Measurements from ENCODE around the gene OPRD1. TPM values are rescaled to one million over a fixed set of nuclear protein-coding genes. Genes with fewer than 3 reads are reported as not detected.

OPRD1 gene
- total RNA-seq, 2 donors from 2014 or later = 0.12 to 0.16 TPM

GRCh38 chr1:28883242-28883616 is 71.3 kb downstream of the OPRD1 start:
- H3K9ac ChIP-seq (ENCODE audit: low read depth in 2 of 2, low read length in 2 of 2) = no peak overlapping the region
- peaks cover 12% of the 10 kb centered on the region for H3K4me1 ChIP-seq
- no peaks in the 10 kb centered on the region for H3K36me3 ChIP-seq
- no peak overlapping the region for H3K4me3 ChIP-seq
- H3K27ac ChIP-seq = no peak overlapping the region
- no peak for TF ChIP-seq CTCF (IDR thresholded peaks at IDR 0.05)
- H3K9me3 ChIP-seq = no peaks in the 10 kb centered on the region
- intact Hi-C loops (cut with DNase I) = loop anchor here (2.0 to 5.0 kb wide), 2 partner anchors 244 to 320 kb away; no protein-coding TSS in a partner anchor
- DNase-seq = no peak
- H3K27me3 ChIP-seq = no peaks in the 10 kb centered on the region

DNA sequence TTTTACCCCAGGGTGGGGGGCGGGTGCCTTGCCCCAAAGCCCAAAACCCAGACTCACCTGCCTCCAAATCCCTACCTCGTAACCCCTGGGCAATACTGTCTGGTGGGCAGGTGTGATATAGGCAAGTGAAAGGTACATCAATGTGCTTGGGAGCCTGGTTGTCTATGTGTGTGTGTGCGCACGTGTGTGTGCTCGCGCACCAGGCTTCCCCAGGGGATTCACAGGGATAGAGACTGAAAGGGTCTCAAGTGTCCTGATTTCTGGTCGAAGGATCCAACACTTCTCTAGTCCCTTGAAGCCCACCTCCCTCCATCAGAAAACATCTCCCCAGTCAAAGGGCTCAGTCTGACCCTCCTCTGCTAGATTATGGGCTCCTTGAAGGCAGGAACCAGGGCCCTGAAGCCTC is 73.5 kb downstream of the OPRD1 start:
- Histone ChIP-seq H3K4me1 (peaks cover 12% of the 10 kb centered on the region), H3K27ac (peak overlapping the region; percentile 5), H3K4me3 (no peak overlapping the region), H3K27me3 (no peaks in the 10 kb centered on the region), H3K9me3 (no peaks in the 10 kb centered on the region), H3K9ac (ENCODE audit: low read depth in 2 of 2, low read length in 2 of 2) (peak overlapping the region in 1 of 2 donors; percentile 10), H3K36me3 (no peaks in the 10 kb centered on the region)
- intact Hi-C loops (cut with DNase I) = no loop called here
- DNase-seq = peak; percentile 25
- TF ChIP-seq CTCF (IDR thresholded peaks at IDR 0.05) = no peak

GRCh38 chr1:28885977-28886730 is 74.2 kb downstream of the OPRD1 start:
- H3K9ac ChIP-seq (ENCODE audit: low read depth in 2 of 2, low read length in 2 of 2) = peak overlapping the region; percentile 92 to 94
- peaks cover 12% of the 10 kb centered on the region for H3K4me1 ChIP-seq

DNA sequence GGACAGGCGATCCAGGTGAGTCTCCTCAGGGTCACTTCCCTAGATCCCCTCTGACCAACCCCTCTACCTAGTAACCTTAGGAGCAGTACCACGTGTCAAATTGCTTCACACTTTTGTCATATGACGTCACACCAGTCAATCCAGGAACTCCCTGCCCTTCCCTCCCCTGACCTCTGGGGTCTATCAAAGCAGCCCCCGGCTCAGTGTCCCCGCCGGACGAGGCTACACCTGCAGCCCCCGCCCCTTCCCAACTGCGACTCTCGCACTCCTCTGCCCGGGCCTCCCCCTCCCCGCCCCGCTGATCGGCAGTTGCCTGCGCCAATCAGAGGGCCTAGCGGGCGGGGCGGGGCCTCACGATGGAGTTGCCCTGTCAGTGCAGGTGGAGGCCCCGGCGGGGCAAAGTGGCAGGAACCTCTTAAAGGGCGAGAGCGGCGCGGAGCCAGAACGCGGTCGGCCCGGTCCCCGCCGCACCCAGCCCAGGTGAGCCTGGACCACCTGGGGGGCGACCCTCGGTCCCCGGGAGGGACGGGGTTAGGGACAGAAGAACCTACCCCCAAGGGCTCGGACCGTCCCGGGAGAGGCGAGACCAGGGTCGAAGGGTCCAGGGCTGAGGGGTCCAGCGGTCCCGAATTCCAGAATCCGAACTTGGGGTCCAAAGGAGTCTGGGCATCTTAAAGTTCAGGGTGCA is 74.9 kb downstream of the OPRD1 start:
- no peak for TF ChIP-seq CTCF (IDR thresholded peaks at IDR 0.05)
- peak; percentile 92 for DNase-seq
- Histone ChIP-seq H3K9ac (ENCODE audit: low read depth in 2 of 2, low read length in 2 of 2) (peak overlapping the region; percentile 92 to 94), H3K4me1 (peaks cover 11% of the 10 kb centered on the region), H3K36me3 (no peaks in the 10 kb centered on the region), H3K9me3 (no peaks in the 10 kb centered on the region), H3K27me3 (no peaks in the 10 kb centered on the region), H3K27ac (peak overlapping the region; percentile 5), H3K4me3 (peak overlapping the region; percentile 89)
- intact Hi-C loops (cut with DNase I) = no loop called here

More at GRCh38 chr1:28885977-28886730, 74.2 kb downstream of the OPRD1 start:
- H3K27ac ChIP-seq = peak overlapping the region; percentile 5
- H3K27me3 ChIP-seq = no peaks in the 10 kb centered on the region
- peak overlapping the region; percentile 89 for H3K4me3 ChIP-seq
- H3K9me3 ChIP-seq = no peaks in the 10 kb centered on the region
- no peak for TF ChIP-seq CTCF (IDR thresholded peaks at IDR 0.05)
- no peaks in the 10 kb centered on the region for H3K36me3 ChIP-seq
- no peak for DNase-seq
- intact Hi-C loops (cut with DNase I) = no loop called here

- intact Hi-C loops (cut with DNase I) = no loop called here
Observed at GRCh38 chr1:28887419-28887834, 75.5 kb downstream of the OPRD1 start.

More at GRCh38 chr1:28887419-28887834, 75.5 kb downstream of the OPRD1 start:
- peak overlapping the region; percentile 5 for H3K27ac ChIP-seq
- H3K9me3 ChIP-seq = no peaks in the 10 kb centered on the region
- peaks cover 6% of the 10 kb centered on the region for H3K4me1 ChIP-seq
- peak; percentile 41 for DNase-seq
- H3K9ac ChIP-seq (ENCODE audit: low read depth in 2 of 2, low read length in 2 of 2) = peak overlapping the region; percentile 92 to 94
- H3K36me3 ChIP-seq = no peaks in the 10 kb centered on the region
- no peaks in the 10 kb centered on the region for H3K27me3 ChIP-seq
- TF ChIP-seq CTCF (IDR thresholded peaks at IDR 0.05) = no peak
- peak overlapping the region; percentile 89 for H3K4me3 ChIP-seq

Measured in colonic mucosa (tissue), 4 donors.